ENCODE data around the gene CTSH. TPM values are rescaled to one million over a fixed set of nuclear protein-coding genes. Genes with fewer than 3 reads are reported as not detected.

CTSH gene
- total and polyA plus RNA-seq, 2 of the 13 experiments (the other 11 are each of a cell fraction or from before 2014, with no cell fraction given), result 265 to 653 TPM

- TF ChIP-seq BRF2 (CRISPR knock-in tag; IDR thresholded peaks at IDR 0.05), result peak; percentile 75; the same call in 1 of the 2 replicates
- TF ChIP-seq ZNF354B (CRISPR knock-in tag; IDR thresholded peaks at IDR 0.05), result no peak
- TF ChIP-seq ZC3H13 (CRISPR knock-in tag; IDR thresholded peaks at IDR 0.05), result no peak
- peak; percentile 43; the same call in 1 of the 2 replicates for TF ChIP-seq ZNF281 (CRISPR knock-in tag; IDR thresholded peaks at IDR 0.05; ENCODE audit: borderline replicate concordance)
- no peak for TF ChIP-seq GPBP1L1 (CRISPR knock-in tag; IDR thresholded peaks at IDR 0.05)
- peak; percentile 51; the same call in 1 of the 2 replicates for TF ChIP-seq ZSCAN30 (CRISPR knock-in tag; IDR thresholded peaks at IDR 0.05)
- no peak for TF ChIP-seq NFE2L2 (IDR thresholded peaks at IDR 0.05; ENCODE audit: low read length)
- TF ChIP-seq ZNF674 (CRISPR knock-in tag; IDR thresholded peaks at IDR 0.05; ENCODE audit: low read depth), result no peak
- TF ChIP-seq ZNF451 (CRISPR knock-in tag; IDR thresholded peaks at IDR 0.05), result no peak
- no peak for TF ChIP-seq ARID2 (CRISPR knock-in tag; IDR thresholded peaks at IDR 0.05; ENCODE audit: borderline replicate concordance)
- no peak for TF ChIP-seq ADNP (CRISPR knock-in tag; IDR thresholded peaks at IDR 0.05)
- peak; percentile 85; the same call in 1 of the 2 replicates for TF ChIP-seq ZNF335 (CRISPR knock-in tag; IDR thresholded peaks at IDR 0.05)
- TF ChIP-seq DZIP1 (CRISPR knock-in tag; IDR thresholded peaks at IDR 0.05), result no peak
- TF ChIP-seq MBNL3 (CRISPR knock-in tag; conservative IDR thresholded peaks at IDR 0.05), result no peak
- no peak for TF ChIP-seq ZNF207 (IDR thresholded peaks at IDR 0.05; ENCODE audit: borderline replicate concordance)
- TF ChIP-seq RNF219 (CRISPR knock-in tag; IDR thresholded peaks at IDR 0.05), result 0 out of 2 replicates have a peak, but pooled peaks have one; percentile 57
- no peak for TF ChIP-seq ZNF530 (CRISPR knock-in tag; IDR thresholded peaks at IDR 0.05; ENCODE audit: low read depth)
- TF ChIP-seq MIER3 (CRISPR knock-in tag; IDR thresholded peaks at IDR 0.05; ENCODE audit: borderline replicate concordance), result peak; percentile 59; the same call in 1 of the 2 replicates
- TF ChIP-seq ZNF703 (CRISPR knock-in tag; IDR thresholded peaks at IDR 0.05; ENCODE audit: borderline replicate concordance), result 0 out of 2 replicates have a peak, but pooled peaks have one; percentile 40
- TF ChIP-seq FOSL1 (CRISPR knock-in tag; IDR thresholded peaks at IDR 0.05; ENCODE audit: borderline replicate concordance), result peak; percentile 77; the same call in 1 of the 2 replicates
These were observed 43.6 kb upstream of the CTSH start (continued) for GRCh38 chr15:78988361-78988911.
